ENCODE results near the gene NEK7.

GRCh38 chr1:198258491-198258890 is 101.7 kb downstream of the NEK7 start:
- TF ChIP-seq EZH2phosphoT487 (IDR thresholded peaks at IDR 0.05; ENCODE audit: low read length) = no peak
- TF ChIP-seq CTCF (IDR thresholded peaks at IDR 0.05; ENCODE audit: low read length) = no peak
- no peak for TF ChIP-seq EZH2 (optimal IDR thresholded peaks at IDR 0.05; ENCODE audit: low read depth, low read length)
